Esophagus squamous epithelium (tissue), 4 donors: ENCODE measurements around the gene HNRNPH2.

Source experiments
- POLR2A ChIP-seq, 4 donors: fragments of 450-650 bp; IDR thresholded peaks; one replicate each; pipeline ENCODE4 v1.6.1; 2017; ENCODE audit warnings: antibody characterized with exemption in 4 of 4, mild to moderate bottlenecking in 4 of 4, moderate library complexity in 3 of 4
- TF ChIP-seq, protein P1 (sequence below), 6 experiments: fragments of 450-650 bp in 4 of 6; fragments of 200-600 bp in 2 of 6; sonication (generic) in 2 of 6; IDR thresholded peaks; one replicate each; pipeline ENCODE4 v1.5.1; 2016 to 2019; ENCODE audit warnings: antibody characterized with exemption in 6 of 6, mild to moderate bottlenecking in 4 of 6, moderate library complexity in 4 of 6

DNA sequence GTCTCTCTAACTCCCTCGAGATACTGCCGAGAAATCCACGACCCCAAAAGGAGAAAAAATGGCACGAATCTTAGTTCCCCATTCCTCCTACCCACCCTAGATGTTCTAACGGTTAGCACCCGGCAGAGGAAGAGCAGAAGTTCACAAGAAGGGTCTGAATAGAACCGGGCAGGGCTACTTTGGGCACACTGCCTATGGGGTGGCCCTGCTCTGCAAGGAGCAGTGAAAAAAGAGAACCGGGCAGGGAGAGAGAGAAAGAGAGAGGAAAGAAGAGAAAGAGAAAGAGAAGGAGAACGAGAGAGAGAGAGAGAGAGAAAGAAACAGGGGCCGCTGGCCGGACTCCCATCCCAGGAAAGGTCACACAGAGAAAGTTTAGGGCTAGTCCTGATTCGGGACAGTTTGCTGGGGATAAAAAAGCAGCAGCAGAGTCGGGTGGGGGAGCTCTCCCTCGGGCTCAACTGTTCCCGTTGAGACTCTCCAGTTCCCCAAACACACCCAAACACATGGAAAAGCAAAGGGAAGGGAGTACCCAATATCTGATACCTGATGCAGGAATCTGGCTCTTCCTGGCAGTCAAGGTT lies 765 bp upstream of the HNRNPH2 start:
- TF ChIP-seq, protein P1, sequence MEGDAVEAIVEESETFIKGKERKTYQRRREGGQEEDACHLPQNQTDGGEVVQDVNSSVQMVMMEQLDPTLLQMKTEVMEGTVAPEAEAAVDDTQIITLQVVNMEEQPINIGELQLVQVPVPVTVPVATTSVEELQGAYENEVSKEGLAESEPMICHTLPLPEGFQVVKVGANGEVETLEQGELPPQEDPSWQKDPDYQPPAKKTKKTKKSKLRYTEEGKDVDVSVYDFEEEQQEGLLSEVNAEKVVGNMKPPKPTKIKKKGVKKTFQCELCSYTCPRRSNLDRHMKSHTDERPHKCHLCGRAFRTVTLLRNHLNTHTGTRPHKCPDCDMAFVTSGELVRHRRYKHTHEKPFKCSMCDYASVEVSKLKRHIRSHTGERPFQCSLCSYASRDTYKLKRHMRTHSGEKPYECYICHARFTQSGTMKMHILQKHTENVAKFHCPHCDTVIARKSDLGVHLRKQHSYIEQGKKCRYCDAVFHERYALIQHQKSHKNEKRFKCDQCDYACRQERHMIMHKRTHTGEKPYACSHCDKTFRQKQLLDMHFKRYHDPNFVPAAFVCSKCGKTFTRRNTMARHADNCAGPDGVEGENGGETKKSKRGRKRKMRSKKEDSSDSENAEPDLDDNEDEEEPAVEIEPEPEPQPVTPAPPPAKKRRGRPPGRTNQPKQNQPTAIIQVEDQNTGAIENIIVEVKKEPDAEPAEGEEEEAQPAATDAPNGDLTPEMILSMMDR (IDR thresholded peaks at IDR 0.05), result no peak
- no peak for TF ChIP-seq POLR2A (IDR thresholded peaks at IDR 0.05)
